HCT116 (cell line): ENCODE results near the gene ATP2B3. TPM values are rescaled to one million over a fixed set of nuclear protein-coding genes. Genes with fewer than 3 reads are reported as not detected.

Experiments
- ATAC-seq: fragments of 200-7000 bp; cut with Tn5 transposase; 2 replicates; pipeline ENCODE4 v1.9.1; 2020; ENCODE audit warnings: mild to moderate bottlenecking, moderate library complexity
- BruUV-seq: library from RNA; stranded (reverse); fragments of 400-500 nt; replicated peaks from 2 replicates; lab custom pipeline; 2021; lab: Mats Ljungman, UMichigan
- CTCF ChIA-PET: fragments of 300-600 bp; sonication (Branson Sonifier 250); formaldehyde crosslinking; loops from one replicate; lab custom pipeline; 2021; ENCODE audit warnings: antibody characterized with exemption; lab: Charles Lee
- POLR2A ChIA-PET: fragments of 300-600, 350-600 bp; sonication (Branson Sonifier 250); formaldehyde crosslinking; loops from one replicate; lab custom pipeline; 2021; ENCODE audit warnings: antibody characterized with exemption; lab: Charles Lee
- RAD21 ChIA-PET, 2 experiments: fragments of 300-600 bp; sonication (Branson Sonifier 250); formaldehyde crosslinking; loops; one replicate each; lab custom pipeline; 2023; ENCODE audit warnings: low total read pairs in 2 of 2; ENCODE audit not compliant: uncharacterized antibody in 2 of 2, unreplicated experiment in 2 of 2, low non-redundant PET in 1 of 2; lab: Charles Lee
- DNase-seq: peaks from one replicate; pipeline ENCODE4 v3.0.0-alpha.2; 2010; ENCODE audit warnings: low read depth, low spot score
- H2AFZ ChIP-seq: fragments of 200-600 bp; shearing (Covaris generic), sonication (generic); 2 replicates; pipeline ENCODE4 v1.6.1; 2017; ENCODE audit warnings: low read depth, mixed run types, mixed read lengths, antibody characterized with exemption, low read length; ENCODE audit not compliant: poor library complexity, severe bottlenecking
- H3K27ac ChIP-seq: 2 replicates; pipeline ENCODE4 v1.5.1; 2012; ENCODE audit warnings: low read depth, low read length
- H3K27me3 ChIP-seq: fragments of 200-600 bp; sonication (generic); 2 replicates; pipeline ENCODE4 v1.6.1; 2016; ENCODE audit warnings: mixed run types, low read length, mixed read lengths; ENCODE audit not compliant: insufficient read depth
- H3K36me3 ChIP-seq, 2 experiments: fragments of 200-500 bp in 1 of 2; fragments of 200-600 bp in 1 of 2; sonication (Bioruptor generic) in 1 of 2; sonication (generic) in 1 of 2; 2 replicates each; pipeline versions ENCODE4 v1.5.1 to v1.6.1; 2014 to 2016; ENCODE audit warnings: low read length in 2 of 2, inconsistent platforms in 1 of 2, mixed read lengths in 1 of 2, mixed run types in 1 of 2; ENCODE audit not compliant: insufficient read depth in 2 of 2, control insufficient read depth in 1 of 2
- H3K4me1 ChIP-seq, 2 experiments: fragments of 200-600 bp in 1 of 2; sonication (generic) in 1 of 2; 2 replicates each; pipeline versions ENCODE4 v1.5.1 to v1.6.1; 2012 to 2017; ENCODE audit warnings: low read length in 2 of 2, inconsistent platforms in 1 of 2, mild to moderate bottlenecking in 1 of 2, mixed read lengths in 1 of 2, mixed run types in 1 of 2, moderate library complexity in 1 of 2; ENCODE audit not compliant: insufficient read depth in 2 of 2, control insufficient read depth in 1 of 2
- H3K4me2 ChIP-seq: fragments of 200-600 bp; sonication (generic); 2 replicates; pipeline ENCODE4 v1.6.1; 2017; ENCODE audit warnings: mixed run types, low read length, mixed read lengths
- H3K4me3 ChIP-seq, 2 experiments: fragments of 200-600 bp in 1 of 2; sonication (generic) in 1 of 2; replicated peaks in 1 of 2; 2 replicates each; pipeline ENCODE4 v1.5.1; 2011 to 2016; ENCODE audit warnings: low read length in 2 of 2, control low read depth in 1 of 2, low read depth in 1 of 2, mild to moderate bottlenecking in 1 of 2, mixed read lengths in 1 of 2, mixed run types in 1 of 2
- H3K79me2 ChIP-seq: fragments of 200-600 bp; sonication (generic); 2 replicates; pipeline ENCODE4 v1.6.1; 2017; ENCODE audit warnings: mild to moderate bottlenecking, mixed run types, low read length, moderate library complexity, mixed read lengths; ENCODE audit not compliant: insufficient read depth
- H3K9ac ChIP-seq: fragments of 200-600 bp; sonication (generic); 2 replicates; pipeline ENCODE4 v1.6.1; 2016; ENCODE audit warnings: low read length, mixed read lengths
- H3K9me2 ChIP-seq: fragments of 200-600 bp; sonication (generic), shearing (Covaris generic); 2 replicates; pipeline ENCODE4 v1.6.1; 2017; ENCODE audit warnings: mixed run types, mild to moderate bottlenecking, moderate library complexity; ENCODE audit not compliant: insufficient read depth
- H3K9me3 ChIP-seq, 2 experiments: fragments of 200-500 bp in 1 of 2; fragments of 200-600 bp in 1 of 2; sonication (Bioruptor generic) in 1 of 2; sonication (generic) in 1 of 2; 2 replicates each; pipeline ENCODE4 v1.6.1; 2014 to 2017; ENCODE audit warnings: low read length in 2 of 2, mixed read lengths in 2 of 2, inconsistent platforms in 1 of 2, low read depth in 1 of 2, mild to moderate bottlenecking in 1 of 2, mixed run types in 1 of 2, moderate library complexity in 1 of 2; ENCODE audit not compliant: control insufficient read depth in 1 of 2, insufficient read depth in 1 of 2
- H4K20me1 ChIP-seq: fragments of 200-600 bp; sonication (generic), shearing (Covaris generic); 2 replicates; pipeline ENCODE4 v1.6.1; 2017; ENCODE audit warnings: mixed run types, mild to moderate bottlenecking, moderate library complexity; ENCODE audit not compliant: insufficient read depth
- CBX3 ChIP-seq: IDR thresholded peaks from 2 replicates; pipeline ENCODE4 v1.6.1; 2012; ENCODE audit warnings: low read depth
- CEBPB ChIP-seq: IDR thresholded peaks from 2 replicates; pipeline ENCODE4 v1.6.1; 2012; ENCODE audit warnings: low read depth
- EZH2phosphoT487 ChIP-seq: fragments of 200-600 bp; IDR thresholded peaks from 2 replicates; pipeline ENCODE4 v1.6.1; 2018; ENCODE audit warnings: antibody characterized with exemption, borderline replicate concordance
- FOSL1 ChIP-seq: IDR thresholded peaks from 2 replicates; pipeline ENCODE4 v1.6.1; 2012; ENCODE audit warnings: low read depth
- POLR2A ChIP-seq: IDR thresholded peaks from 2 replicates; pipeline ENCODE4 v1.7.0; 2011; ENCODE audit warnings: borderline replicate concordance; ENCODE audit not compliant: insufficient read depth, insufficient read length; ENCODE audit errors: extremely low read depth
- POLR2AphosphoS5 ChIP-seq: IDR thresholded peaks from 2 replicates; pipeline ENCODE4 v1.6.1; 2011; ENCODE audit warnings: mild to moderate bottlenecking, low read depth, low read length, moderate library complexity
- RAD21 ChIP-seq: IDR thresholded peaks from 2 replicates; pipeline ENCODE4 v1.6.1; 2012; ENCODE audit warnings: low read depth, mild to moderate bottlenecking
- SIN3A ChIP-seq: IDR thresholded peaks from 2 replicates; pipeline ENCODE4 v1.6.1; 2012; ENCODE audit warnings: low read depth
- SRF ChIP-seq: IDR thresholded peaks from 2 replicates; pipeline ENCODE4 v1.6.1; 2012; ENCODE audit warnings: low read depth
- YY1 ChIP-seq: IDR thresholded peaks from 2 replicates; pipeline ENCODE4 v1.6.1; 2011; ENCODE audit warnings: low read length, low read depth, moderate library complexity, mild to moderate bottlenecking; ENCODE audit not compliant: insufficient replicate concordance; ENCODE audit errors: extremely low read depth
- ZFX ChIP-seq: fragments of 450-650 bp; IDR thresholded peaks from 2 replicates; pipeline ENCODE4 v1.6.1; 2017
- ZNF274 ChIP-seq: fragments of 200-500 bp; sonication (Bioruptor generic); IDR thresholded peaks from 2 replicates; pipeline ENCODE4 v1.6.1; 2014; ENCODE audit warnings: mild to moderate bottlenecking, low read depth, low read length, inconsistent platforms
- intact Hi-C: fragments of 100-400 bp; cut with micrococcal nuclease; formaldehyde crosslinking; loops from 2 replicates; pipeline ENCODE4 v1.10.0; 2022
- total RNA-seq: library from RNA; stranded (reverse); gene quantifications from one replicate; pipeline ENCODE4 v1.2.1, GENCODE V29; 2021; ENCODE audit not compliant: unreplicated experiment
- TF ChIP-seq, protein P1 (sequence below): IDR thresholded peaks from 2 replicates; pipeline ENCODE4 v1.6.1; 2012
- TF ChIP-seq, protein P2 (sequence below): IDR thresholded peaks from 2 replicates; pipeline ENCODE4 v1.6.1; 2012; ENCODE audit warnings: low read depth
- TF ChIP-seq, protein P3 (sequence below): IDR thresholded peaks from 2 replicates; pipeline ENCODE4 v1.6.1; 2011; ENCODE audit warnings: mild to moderate bottlenecking, low read length, moderate library complexity; ENCODE audit not compliant: insufficient replicate concordance; ENCODE audit errors: extremely low read depth
- TF ChIP-seq, protein P4 (sequence below): IDR thresholded peaks from 2 replicates; pipeline ENCODE4 v1.6.1; 2012

The ATP2B3 gene
- total RNA-seq, 1 experiment from 2014 or later = not detected

- Histone ChIP-seq H3K4me2 (no peak overlapping the region), H3K9ac (no peak overlapping the region), H3K27ac (no peak overlapping the region), H3K9me2 (no peaks in the 10 kb centered on the region), H3K9me3 (no peaks in the 10 kb centered on the region), H3K79me2 (no peaks in the 10 kb centered on the region), H3K4me3 (no peak overlapping the region), H3K36me3 (no peaks in the 10 kb centered on the region), H3K27me3 (no peaks in the 10 kb centered on the region), H2AFZ (no peak overlapping the region), H4K20me1 (no peaks in the 10 kb centered on the region), H3K4me1 (no peaks in the 10 kb centered on the region)
- BruUV-seq = no TSS peak
- POLR2A ChIA-PET = no interaction called here
- no peak for DNase-seq
- intact Hi-C loops = no loop called here
- TF ChIP-seq CEBPB (no peak), POLR2AphosphoS5 (no peak), ZNF274 (no peak), ZFX (no peak), RAD21 (no peak), YY1 (no peak), FOSL1 (no peak), SRF (no peak), POLR2A (no peak)
- TF ChIP-seq, protein P1, sequence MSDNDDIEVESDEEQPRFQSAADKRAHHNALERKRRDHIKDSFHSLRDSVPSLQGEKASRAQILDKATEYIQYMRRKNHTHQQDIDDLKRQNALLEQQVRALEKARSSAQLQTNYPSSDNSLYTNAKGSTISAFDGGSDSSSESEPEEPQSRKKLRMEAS = no peak
- CTCF ChIA-PET = no interaction called here
- RAD21 ChIA-PET = no interaction called here
- ATAC-seq = no peak
These were observed 29.8 kb downstream of the ATP2B3 start for GRCh38 chrX:153547195-153547594.

DNA sequence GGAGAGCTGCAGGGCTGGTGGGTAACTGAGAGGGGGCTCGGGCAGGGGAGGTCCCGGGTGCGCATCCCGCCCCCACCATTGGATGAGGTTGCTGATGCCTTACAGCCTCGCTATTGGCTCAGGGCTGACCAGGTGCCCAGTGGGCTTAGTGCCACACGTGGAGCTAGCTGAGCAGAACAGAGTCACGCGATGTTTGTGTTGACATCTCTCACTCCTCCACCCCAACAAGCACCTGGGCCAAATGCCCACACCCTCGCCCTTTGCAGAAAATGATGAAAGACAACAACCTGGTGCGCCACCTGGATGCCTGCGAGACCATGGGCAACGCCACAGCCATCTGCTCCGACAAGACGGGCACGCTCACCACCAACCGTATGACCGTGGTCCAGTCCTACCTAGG lies 31.8 kb downstream of the ATP2B3 start:
- ChIA-PET CTCF (no interaction called here), POLR2A (no interaction called here), RAD21 (no interaction called here)
- H3K79me2 ChIP-seq = no peaks in the 10 kb centered on the region
- BruUV-seq = no TSS peak
- no peak for DNase-seq
- intact Hi-C loops = no loop called here
- H3K4me1 ChIP-seq = no peaks in the 10 kb centered on the region
- no peaks in the 10 kb centered on the region for H3K36me3 ChIP-seq
- no peaks in the 10 kb centered on the region for H3K9me2 ChIP-seq
- no peak overlapping the region for H3K4me3 ChIP-seq
- ATAC-seq = no peak
- H3K27ac ChIP-seq = no peak overlapping the region
- H3K9ac ChIP-seq = no peak overlapping the region
- H3K4me2 ChIP-seq = no peak overlapping the region
- no peaks in the 10 kb centered on the region for H3K9me3 ChIP-seq
- H3K27me3 ChIP-seq = no peaks in the 10 kb centered on the region
- no peak overlapping the region for H2AFZ ChIP-seq
- no peaks in the 10 kb centered on the region for H4K20me1 ChIP-seq
- TF ChIP-seq, protein P2, sequence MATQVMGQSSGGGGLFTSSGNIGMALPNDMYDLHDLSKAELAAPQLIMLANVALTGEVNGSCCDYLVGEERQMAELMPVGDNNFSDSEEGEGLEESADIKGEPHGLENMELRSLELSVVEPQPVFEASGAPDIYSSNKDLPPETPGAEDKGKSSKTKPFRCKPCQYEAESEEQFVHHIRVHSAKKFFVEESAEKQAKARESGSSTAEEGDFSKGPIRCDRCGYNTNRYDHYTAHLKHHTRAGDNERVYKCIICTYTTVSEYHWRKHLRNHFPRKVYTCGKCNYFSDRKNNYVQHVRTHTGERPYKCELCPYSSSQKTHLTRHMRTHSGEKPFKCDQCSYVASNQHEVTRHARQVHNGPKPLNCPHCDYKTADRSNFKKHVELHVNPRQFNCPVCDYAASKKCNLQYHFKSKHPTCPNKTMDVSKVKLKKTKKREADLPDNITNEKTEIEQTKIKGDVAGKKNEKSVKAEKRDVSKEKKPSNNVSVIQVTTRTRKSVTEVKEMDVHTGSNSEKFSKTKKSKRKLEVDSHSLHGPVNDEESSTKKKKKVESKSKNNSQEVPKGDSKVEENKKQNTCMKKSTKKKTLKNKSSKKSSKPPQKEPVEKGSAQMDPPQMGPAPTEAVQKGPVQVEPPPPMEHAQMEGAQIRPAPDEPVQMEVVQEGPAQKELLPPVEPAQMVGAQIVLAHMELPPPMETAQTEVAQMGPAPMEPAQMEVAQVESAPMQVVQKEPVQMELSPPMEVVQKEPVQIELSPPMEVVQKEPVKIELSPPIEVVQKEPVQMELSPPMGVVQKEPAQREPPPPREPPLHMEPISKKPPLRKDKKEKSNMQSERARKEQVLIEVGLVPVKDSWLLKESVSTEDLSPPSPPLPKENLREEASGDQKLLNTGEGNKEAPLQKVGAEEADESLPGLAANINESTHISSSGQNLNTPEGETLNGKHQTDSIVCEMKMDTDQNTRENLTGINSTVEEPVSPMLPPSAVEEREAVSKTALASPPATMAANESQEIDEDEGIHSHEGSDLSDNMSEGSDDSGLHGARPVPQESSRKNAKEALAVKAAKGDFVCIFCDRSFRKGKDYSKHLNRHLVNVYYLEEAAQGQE = no peak
- TF ChIP-seq FOSL1 (no peak), CBX3 (no peak), EZH2phosphoT487 (no peak), SIN3A (no peak), ZNF274 (no peak), RAD21 (no peak), YY1 (no peak)
- TF ChIP-seq, protein P3, sequence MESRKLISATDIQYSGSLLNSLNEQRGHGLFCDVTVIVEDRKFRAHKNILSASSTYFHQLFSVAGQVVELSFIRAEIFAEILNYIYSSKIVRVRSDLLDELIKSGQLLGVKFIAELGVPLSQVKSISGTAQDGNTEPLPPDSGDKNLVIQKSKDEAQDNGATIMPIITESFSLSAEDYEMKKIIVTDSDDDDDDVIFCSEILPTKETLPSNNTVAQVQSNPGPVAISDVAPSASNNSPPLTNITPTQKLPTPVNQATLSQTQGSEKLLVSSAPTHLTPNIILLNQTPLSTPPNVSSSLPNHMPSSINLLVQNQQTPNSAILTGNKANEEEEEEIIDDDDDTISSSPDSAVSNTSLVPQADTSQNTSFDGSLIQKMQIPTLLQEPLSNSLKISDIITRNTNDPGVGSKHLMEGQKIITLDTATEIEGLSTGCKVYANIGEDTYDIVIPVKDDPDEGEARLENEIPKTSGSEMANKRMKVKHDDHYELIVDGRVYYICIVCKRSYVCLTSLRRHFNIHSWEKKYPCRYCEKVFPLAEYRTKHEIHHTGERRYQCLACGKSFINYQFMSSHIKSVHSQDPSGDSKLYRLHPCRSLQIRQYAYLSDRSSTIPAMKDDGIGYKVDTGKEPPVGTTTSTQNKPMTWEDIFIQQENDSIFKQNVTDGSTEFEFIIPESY = no peak
- TF ChIP-seq, protein P4, sequence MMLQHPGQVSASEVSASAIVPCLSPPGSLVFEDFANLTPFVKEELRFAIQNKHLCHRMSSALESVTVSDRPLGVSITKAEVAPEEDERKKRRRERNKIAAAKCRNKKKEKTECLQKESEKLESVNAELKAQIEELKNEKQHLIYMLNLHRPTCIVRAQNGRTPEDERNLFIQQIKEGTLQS = no peak
